Loucy (cell line): ENCODE data around the gene GPATCH11.

Experiments
- EZH2phosphoT487 ChIP-seq: fragments of 200-600 bp; IDR thresholded peaks from 2 replicates; pipeline ENCODE4 v1.6.1; 2018; ENCODE audit warnings: antibody characterized with exemption, mild to moderate bottlenecking, moderate library complexity, borderline replicate concordance
- TF ChIP-seq, protein P1 (sequence below): fragments of 200-600 bp; sonication (generic); conservative IDR thresholded peaks from 2 replicates; pipeline ENCODE4 v1.5.1; 2014; ENCODE audit warnings: mild to moderate bottlenecking, antibody characterized with exemption, low read length

- TF ChIP-seq, protein P1, sequence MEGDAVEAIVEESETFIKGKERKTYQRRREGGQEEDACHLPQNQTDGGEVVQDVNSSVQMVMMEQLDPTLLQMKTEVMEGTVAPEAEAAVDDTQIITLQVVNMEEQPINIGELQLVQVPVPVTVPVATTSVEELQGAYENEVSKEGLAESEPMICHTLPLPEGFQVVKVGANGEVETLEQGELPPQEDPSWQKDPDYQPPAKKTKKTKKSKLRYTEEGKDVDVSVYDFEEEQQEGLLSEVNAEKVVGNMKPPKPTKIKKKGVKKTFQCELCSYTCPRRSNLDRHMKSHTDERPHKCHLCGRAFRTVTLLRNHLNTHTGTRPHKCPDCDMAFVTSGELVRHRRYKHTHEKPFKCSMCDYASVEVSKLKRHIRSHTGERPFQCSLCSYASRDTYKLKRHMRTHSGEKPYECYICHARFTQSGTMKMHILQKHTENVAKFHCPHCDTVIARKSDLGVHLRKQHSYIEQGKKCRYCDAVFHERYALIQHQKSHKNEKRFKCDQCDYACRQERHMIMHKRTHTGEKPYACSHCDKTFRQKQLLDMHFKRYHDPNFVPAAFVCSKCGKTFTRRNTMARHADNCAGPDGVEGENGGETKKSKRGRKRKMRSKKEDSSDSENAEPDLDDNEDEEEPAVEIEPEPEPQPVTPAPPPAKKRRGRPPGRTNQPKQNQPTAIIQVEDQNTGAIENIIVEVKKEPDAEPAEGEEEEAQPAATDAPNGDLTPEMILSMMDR: no peak
- TF ChIP-seq EZH2phosphoT487: no peak
These were observed 25.2 kb downstream of the GPATCH11 start for GRCh38 chr2:37109523-37109922.
